AG10803 (cell line): Measurements from ENCODE around the gene ONECUT1.

Source experiments
- DNase-seq: peaks from one replicate; pipeline ENCODE4 v3.0.0; 2010; ENCODE audit warnings: low read depth
- H3K4me3 ChIP-seq: 2 replicates; pipeline ENCODE4 v1.5.1; 2011; ENCODE audit warnings: mild to moderate bottlenecking, low read length, control low read depth
- TF ChIP-seq, protein P1 (sequence below): conservative IDR thresholded peaks from 2 replicates; pipeline ENCODE4 v1.5.1; 2011; ENCODE audit warnings: mild to moderate bottlenecking, low read length, control low read depth, inconsistent platforms

Gene ONECUT1

DNA sequence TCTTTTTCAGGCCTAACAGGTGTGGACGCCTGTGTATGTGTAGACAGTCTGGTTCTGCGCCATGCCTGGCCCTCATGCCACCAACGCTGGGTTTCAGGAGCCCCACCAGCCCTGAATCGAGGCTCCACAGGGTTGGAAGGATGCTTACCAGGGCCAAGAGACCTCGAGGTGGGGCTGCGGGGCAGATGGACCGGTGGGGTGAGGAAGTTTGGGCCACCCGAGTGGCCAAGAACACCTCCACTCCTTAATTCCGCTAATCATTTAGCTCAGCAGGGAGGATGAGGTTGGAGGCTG lies 6.0 kb upstream of the ONECUT1 start:
- TF ChIP-seq, protein P1, sequence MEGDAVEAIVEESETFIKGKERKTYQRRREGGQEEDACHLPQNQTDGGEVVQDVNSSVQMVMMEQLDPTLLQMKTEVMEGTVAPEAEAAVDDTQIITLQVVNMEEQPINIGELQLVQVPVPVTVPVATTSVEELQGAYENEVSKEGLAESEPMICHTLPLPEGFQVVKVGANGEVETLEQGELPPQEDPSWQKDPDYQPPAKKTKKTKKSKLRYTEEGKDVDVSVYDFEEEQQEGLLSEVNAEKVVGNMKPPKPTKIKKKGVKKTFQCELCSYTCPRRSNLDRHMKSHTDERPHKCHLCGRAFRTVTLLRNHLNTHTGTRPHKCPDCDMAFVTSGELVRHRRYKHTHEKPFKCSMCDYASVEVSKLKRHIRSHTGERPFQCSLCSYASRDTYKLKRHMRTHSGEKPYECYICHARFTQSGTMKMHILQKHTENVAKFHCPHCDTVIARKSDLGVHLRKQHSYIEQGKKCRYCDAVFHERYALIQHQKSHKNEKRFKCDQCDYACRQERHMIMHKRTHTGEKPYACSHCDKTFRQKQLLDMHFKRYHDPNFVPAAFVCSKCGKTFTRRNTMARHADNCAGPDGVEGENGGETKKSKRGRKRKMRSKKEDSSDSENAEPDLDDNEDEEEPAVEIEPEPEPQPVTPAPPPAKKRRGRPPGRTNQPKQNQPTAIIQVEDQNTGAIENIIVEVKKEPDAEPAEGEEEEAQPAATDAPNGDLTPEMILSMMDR = no peak

DNA sequence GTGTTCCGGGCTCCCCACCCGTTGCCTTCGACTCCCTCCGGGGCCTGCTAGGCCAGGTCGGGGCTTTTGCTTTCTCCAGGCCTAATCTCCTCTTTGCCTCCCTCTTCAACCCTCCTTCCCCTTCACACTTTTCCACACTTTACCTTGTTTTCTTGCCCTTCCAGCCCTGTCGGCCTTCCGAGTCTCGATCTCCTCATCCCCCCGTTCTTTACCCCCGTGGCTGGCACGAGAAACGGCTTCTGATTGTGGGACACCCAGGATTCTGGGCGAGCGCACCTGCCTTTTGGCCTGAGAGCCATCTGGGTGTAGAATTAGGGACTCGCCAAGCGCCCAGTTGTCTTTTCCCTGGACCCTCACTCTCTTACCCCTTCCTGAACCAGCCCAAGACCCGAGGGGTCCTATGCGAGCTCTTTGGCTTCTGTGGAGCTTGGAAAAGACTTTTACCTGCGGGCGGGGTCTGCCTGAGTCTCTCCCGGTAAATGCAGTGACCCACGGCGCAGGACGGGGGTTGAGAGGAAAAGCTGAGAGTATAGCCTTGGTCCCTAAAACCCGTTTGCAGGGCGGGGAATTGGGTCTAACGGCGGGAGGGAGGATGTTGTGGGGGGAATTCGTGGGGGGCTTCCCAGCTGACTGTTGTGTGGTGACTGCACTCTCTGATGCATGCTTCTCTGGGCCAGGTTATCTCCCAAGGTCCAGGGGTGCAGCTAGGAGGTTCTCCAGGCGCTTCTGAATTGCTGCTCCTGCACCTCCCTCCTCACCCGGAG lies 5.5 kb upstream of the ONECUT1 start:
- TF ChIP-seq, protein P1 = no peak
- H3K4me3 ChIP-seq = no peak overlapping the region
- DNase-seq = no peak

More for the DNA sequence above, 6.0 kb upstream of the ONECUT1 start:
- DNase-seq = no peak
- no peak overlapping the region for H3K4me3 ChIP-seq

DNA sequence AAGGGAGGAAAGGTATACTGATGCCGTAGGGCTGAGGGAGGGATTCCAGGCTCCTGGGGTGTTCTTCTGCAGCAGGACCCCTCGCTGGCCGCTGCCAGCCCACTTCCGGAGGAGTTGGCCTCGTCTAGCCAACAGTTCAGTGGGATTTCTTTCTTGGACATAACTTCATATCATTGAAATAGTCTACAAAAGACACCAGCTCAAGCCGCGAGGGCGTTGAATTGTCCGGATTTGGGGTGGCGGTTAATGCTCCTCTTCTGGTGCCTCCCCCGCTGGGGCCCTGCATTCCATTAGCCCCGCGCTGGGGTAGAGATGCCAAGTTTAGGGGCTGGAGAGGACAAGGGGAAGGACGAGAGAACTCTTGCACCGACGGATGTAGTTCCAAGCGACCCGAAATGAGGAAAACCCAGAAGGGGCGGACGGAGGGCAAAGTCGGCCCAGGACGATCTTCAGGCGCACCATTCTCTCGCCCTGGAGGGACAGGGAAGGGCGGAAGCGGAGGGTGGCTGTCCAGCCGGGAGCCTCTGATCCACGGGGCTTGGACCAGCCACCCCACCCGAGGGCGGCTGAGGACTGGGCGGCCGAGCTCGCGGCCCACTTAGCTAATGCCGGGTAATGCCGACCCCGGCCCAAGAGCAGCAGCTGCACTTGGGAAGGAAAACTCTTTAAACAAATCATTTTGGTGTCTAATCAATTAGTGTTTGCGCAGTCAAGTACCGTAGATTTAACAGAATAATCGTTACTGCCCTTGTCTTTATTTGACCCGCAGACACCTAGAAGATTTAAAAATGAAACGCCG lies 4.7 kb upstream of the ONECUT1 start:
- no peak for DNase-seq
- H3K4me3 ChIP-seq = no peak overlapping the region
- TF ChIP-seq, protein P1 = no peak

DNA sequence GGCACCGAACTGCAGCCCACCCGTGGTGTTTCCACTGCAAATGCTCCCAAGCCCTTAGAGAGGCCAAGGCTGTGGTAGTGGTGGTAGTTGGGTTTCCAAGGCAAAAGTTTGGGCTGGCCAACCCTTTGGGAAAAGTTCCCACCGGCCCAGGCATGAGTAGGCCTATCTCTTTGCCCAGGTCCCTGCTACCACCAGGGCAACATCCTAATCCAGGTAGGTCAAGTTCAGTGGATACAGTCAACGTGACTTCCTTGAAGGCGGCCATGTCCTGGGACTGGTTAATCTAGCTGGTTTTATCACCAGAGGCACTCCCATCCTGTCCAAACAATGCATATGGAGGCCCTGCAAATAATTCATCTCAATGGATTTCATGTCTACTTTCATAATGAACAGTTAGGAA lies 1.6 kb upstream of the ONECUT1 start:
- TF ChIP-seq, protein P1 = no peak
- H3K4me3 ChIP-seq = no peak overlapping the region
- no peak for DNase-seq

DNA sequence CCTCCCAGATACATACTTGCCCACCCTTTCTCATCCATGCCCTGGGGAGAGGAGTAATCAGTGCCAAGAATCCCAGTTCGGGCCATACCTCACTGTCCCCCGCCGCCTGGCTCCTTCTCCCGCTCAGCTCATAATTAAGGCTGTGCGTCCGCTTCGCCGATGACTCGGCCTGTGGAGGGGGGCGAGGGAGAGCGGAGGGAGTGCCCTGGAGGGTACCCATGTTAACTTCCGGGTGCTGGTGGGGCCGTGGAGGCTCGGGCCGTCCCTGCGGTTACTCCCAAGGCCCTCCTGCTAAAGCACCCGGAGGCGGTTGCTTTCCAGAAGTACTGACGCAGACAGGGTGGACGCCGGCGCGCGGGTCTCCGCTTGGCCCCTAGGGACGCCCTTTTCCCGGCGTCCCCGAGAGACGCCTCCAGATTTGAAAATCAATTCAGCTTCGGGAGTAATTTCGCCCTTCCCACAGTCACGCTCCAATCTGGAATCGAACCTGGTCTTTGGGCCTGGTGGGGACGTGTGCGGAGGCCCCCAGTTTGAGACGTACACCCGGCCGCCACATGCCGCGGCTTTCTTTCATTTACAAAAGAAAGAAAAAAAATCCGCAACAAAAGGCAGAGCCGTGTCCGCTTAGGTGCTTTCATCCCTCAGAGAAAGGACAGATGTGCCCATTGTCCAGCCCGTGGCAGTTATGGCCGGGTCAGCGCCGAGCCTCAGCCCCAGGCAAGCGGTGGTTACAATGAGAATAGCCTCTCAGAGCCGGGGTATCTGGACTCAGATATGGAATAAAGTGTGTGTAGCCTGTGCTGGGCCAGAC lies 1.0 kb upstream of the ONECUT1 start:
- DNase-seq = no peak
- TF ChIP-seq, protein P1 = no peak
- peak overlapping the region; percentile 55; the same call in 1 of the 2 replicates for H3K4me3 ChIP-seq

DNA sequence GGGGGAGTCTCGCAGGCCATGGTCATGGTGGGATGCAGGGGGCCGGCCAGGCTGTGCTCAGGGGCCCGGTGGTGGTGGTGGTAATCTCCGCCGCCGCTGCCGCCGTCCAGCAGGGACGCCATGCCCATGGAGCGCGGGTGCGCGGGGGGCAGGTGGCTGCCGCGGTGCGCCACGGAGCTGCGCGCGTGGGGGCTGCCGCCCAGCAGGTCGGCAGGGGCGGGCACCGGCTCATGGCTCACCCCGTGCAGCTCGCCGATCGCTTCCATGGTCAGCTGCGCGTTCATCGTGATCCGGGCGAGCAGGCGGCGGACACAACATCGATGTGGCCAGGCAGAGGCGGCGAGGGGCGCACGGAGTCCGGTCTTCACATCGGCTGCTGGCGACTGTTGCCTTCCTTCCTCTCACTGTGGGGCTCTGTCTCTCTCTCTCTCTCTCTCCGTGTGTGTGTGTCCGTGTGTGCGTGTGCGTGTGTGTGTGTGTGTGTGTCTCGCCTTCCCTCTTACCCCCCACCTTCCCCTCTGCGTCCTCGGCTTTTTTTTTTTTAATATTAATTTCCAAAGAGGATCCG lies 451 bp downstream of the ONECUT1 start:
- TF ChIP-seq, protein P1 = no peak
- no peak for DNase-seq
- H3K4me3 ChIP-seq = peak overlapping the region; percentile 53
